HG03066 (cell line): ENCODE results near the gene AFAP1L1.

Experiments
- ATAC-seq: cut with Tn5 transposase; IDR thresholded peaks from one replicate; pipeline ENCODE4 v1.9.1; 2021; ENCODE audit warnings: low read depth; ENCODE audit not compliant: unreplicated experiment

AFAP1L1 gene

GRCh38 chr5:149271716-149272563, at the start of gene AFAP1L1:
TSS of gene AFAP1L1 (plus strand) at chr5:149271859. CDS start at chr5:149271969, 110 bp downstream.
- no peak for ATAC-seq

GRCh38 chr5:149223081-149223848, 48.4 kb upstream of the AFAP1L1 start:
- ATAC-seq, result no peak

- ATAC-seq, result no peak
Observed at GRCh38 chr5:149224282-149224681, 47.4 kb upstream of the AFAP1L1 start.

- no peak for ATAC-seq
Observed at GRCh38 chr5:149227168-149227826, 44.4 kb upstream of the AFAP1L1 start.

GRCh38 chr5:149228618-149229297, 42.9 kb upstream of the AFAP1L1 start:
- ATAC-seq, result no peak

- ATAC-seq, result no peak
Observed at GRCh38 chr5:149229298-149229937, 42.2 kb upstream of the AFAP1L1 start.

GRCh38 chr5:149235841-149236240, 35.8 kb upstream of the AFAP1L1 start:
- ATAC-seq, result no peak

GRCh38 chr5:149237662-149238061, 34.0 kb upstream of the AFAP1L1 start:
- ATAC-seq, result no peak

- ATAC-seq, result no peak
Observed at GRCh38 chr5:149238540-149238939, 33.1 kb upstream of the AFAP1L1 start.

- no peak for ATAC-seq
Observed at GRCh38 chr5:149239917-149240316, 31.7 kb upstream of the AFAP1L1 start.

- peak; percentile 58 for ATAC-seq
Observed at GRCh38 chr5:149240354-149240998, 31.2 kb upstream of the AFAP1L1 start.

GRCh38 chr5:149242339-149242738, 29.3 kb upstream of the AFAP1L1 start:
- no peak for ATAC-seq

GRCh38 chr5:149246906-149247305, 24.8 kb upstream of the AFAP1L1 start:
- ATAC-seq, result no peak

GRCh38 chr5:149247726-149248125, 23.9 kb upstream of the AFAP1L1 start:
- no peak for ATAC-seq

- ATAC-seq, result no peak
Observed at GRCh38 chr5:149251546-149251945, 20.1 kb upstream of the AFAP1L1 start.

- no peak for ATAC-seq
Observed at GRCh38 chr5:149254506-149254905, 17.2 kb upstream of the AFAP1L1 start.

GRCh38 chr5:149256451-149256850, 15.2 kb upstream of the AFAP1L1 start:
- ATAC-seq, result no peak

GRCh38 chr5:149257131-149257530, 14.5 kb upstream of the AFAP1L1 start:
- no peak for ATAC-seq

GRCh38 chr5:149257889-149258705, 13.6 kb upstream of the AFAP1L1 start:
- ATAC-seq, result no peak
